GM12892 (cell line): ENCODE data around the gene ARVCF.

Experiments
- DNase-seq: peaks from one replicate; pipeline ENCODE4 v3.0.0; 2011; ENCODE audit not compliant: insufficient read length
- FAIRE-seq: peaks from 2 replicates; lab custom pipeline; 2011; peaks lifted over from hg19 to GRCh38; lab: Jason Lieb, UNC
- POLR2A ChIP-seq: IDR thresholded peaks from 2 replicates; pipeline ENCODE4 v1.6.1; 2011; ENCODE audit warnings: low read depth, low read length, control low read depth
- POLR2AphosphoS5 ChIP-seq: IDR thresholded peaks from 2 replicates; pipeline ENCODE4 v1.6.1; 2011; ENCODE audit warnings: low read depth, low read length, control low read depth
- TAF1 ChIP-seq: IDR thresholded peaks from 2 replicates; pipeline ENCODE4 v1.6.1; 2011; ENCODE audit warnings: low read depth, mild to moderate bottlenecking, control low read depth, low read length, borderline replicate concordance

ARVCF gene

DNA sequence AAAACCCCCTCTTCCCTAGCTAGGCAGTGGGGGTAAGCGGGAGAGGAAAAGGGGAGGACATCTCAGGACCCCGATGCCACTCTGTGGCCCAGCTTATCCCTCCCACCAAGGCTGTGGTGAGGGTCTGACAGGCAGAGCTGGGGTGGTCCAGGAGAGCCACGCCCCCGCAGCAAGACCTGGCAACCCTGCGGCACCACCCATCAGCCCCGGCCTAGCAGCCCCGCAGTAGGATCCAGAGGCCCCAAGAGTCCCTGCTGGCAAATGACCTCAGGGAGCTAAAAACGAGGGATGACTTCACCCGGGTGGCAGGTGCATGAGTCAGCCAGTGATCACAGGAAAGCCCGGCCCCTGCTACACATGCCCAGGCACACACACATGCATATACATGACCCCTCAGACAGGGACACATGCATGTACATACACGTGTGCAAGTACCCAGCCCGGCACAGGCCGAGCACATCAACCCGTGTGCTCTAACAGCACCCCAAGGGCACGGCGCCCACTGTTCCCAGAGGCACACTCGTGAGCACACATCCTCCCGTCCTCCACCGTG, 32.3 kb downstream of the ARVCF start:
- FAIRE-seq (peak; percentile 70), DNase-seq (no peak)
- TF ChIP-seq TAF1 (no peak), POLR2AphosphoS5 (no peak), POLR2A (no peak)

DNA sequence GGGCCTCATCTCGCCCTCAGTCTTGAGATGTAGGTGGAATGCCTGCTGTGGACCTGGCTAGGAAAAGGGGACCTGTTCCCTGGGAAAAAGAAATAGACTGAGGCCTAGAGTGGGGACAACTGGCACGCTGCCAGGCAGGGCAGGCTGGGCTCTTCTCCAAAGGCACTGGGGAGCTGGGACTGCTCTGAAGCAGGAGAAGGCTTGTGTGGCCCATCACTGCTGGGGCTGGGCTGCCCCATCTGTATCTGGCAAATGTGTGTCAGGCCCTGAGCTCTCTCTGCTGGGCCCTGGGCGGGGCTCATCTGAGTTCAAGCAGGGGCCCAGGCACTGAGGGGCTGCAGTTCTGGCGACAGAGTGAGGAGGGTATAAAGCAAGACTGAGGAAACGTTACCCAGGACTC, 32.9 kb downstream of the ARVCF start:
- FAIRE-seq (no peak), DNase-seq (no peak)
- TF ChIP-seq TAF1 (no peak), POLR2A (no peak), POLR2AphosphoS5 (no peak)

- DNase-seq (no peak), FAIRE-seq (no peak)
Observed at GRCh38 chr22:19982991-19983578, 33.5 kb downstream of the ARVCF start.

DNA sequence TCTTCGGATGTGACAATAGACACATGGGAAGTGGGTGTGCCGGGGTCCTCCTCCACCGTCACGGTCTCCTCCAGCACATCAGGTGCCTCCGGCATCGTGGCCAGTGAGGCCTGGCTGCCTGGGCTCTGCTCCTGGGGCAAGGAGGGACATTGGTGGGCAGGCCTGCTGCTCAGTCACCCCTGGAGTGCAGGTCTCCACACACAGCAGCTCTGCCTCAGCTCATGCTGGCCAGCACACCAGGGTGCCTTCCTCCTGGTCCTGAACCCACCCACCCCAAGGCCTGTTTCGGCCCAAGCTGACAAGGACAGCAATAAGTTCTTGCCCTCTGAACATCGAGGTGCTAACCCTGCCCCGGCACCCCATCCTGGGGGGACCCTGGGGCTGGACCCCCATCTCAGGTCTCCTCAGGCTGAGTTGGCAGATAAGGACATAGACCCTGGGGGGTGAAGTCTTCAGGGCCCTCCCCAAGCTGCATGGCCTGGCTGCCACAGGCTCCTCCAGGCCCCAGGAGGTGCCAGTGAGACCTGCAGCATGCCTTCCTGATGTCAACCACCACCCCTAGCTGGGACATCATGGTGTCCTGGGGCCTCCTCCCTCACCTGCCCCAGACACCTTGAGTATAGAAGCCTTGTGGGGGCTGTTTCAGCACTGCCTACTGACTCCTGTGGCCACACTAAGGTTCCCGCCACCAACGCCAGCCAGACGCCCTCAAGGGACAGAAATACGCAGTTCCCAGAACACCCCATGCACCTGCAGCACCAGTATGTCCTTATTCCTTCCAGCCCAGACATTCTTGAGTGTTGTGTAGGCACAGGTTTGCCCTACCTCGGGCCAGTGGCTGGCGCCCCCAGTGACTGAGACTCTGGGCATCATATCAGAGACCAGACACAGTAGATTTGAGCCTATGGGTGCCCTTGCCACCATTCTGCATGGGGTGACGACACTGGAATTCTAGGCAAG, 34.4 kb downstream of the ARVCF start:
- no peak for FAIRE-seq
- no peak for DNase-seq
- TF ChIP-seq POLR2A = no peak
- TF ChIP-seq TAF1 = no peak
- TF ChIP-seq POLR2AphosphoS5 = no peak

More at GRCh38 chr22:19982991-19983578, 33.5 kb downstream of the ARVCF start:
- no peak for TF ChIP-seq TAF1

GRCh38 chr22:19981171-19981960, 35.3 kb downstream of the ARVCF start:
- DNase-seq (no peak), FAIRE-seq (no peak)

DNA sequence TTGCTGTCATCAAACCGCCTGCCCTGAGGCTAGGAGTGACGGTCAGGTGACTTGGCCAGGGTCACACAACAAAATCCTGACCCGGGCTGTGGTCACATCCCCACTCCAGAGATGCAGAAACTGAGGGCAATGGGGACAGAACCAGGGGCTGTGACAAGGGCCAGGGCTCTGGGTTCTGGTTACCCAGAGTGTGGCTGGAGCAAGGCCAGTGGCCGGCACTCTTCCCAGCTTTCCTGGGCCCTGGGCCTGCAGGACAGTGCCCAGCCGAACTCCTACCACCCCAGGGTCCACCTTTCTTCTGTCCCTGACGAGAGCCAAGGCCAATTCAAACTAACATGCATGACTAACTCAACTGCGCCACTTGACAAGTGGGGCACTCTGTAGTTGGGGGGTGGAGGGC, 35.9 kb downstream of the ARVCF start:
- no peak for TF ChIP-seq POLR2A
- no peak for TF ChIP-seq POLR2AphosphoS5
- TF ChIP-seq TAF1 = no peak
- FAIRE-seq (no peak), DNase-seq (no peak)

More at GRCh38 chr22:19981171-19981960, 35.3 kb downstream of the ARVCF start:
- TF ChIP-seq POLR2AphosphoS5 (no peak), TAF1 (no peak), POLR2A (no peak)

GRCh38 chr22:19979712-19980493, 36.7 kb downstream of the ARVCF start:
- FAIRE-seq = no peak
- no peak for TF ChIP-seq POLR2AphosphoS5
- no peak for TF ChIP-seq TAF1
- no peak for TF ChIP-seq POLR2A
- no peak for DNase-seq

GRCh38 chr22:19978748-19979147, 37.9 kb downstream of the ARVCF start:
- DNase-seq (no peak), FAIRE-seq (no peak)
- TF ChIP-seq POLR2A = no peak

GRCh38 chr22:19977296-19978243, 39.1 kb downstream of the ARVCF start:
- DNase-seq = no peak
- TF ChIP-seq TAF1 (no peak), POLR2A (no peak), POLR2AphosphoS5 (no peak)
- FAIRE-seq = no peak

- TF ChIP-seq TAF1 (no peak), POLR2AphosphoS5 (no peak), POLR2A (no peak)
- DNase-seq (no peak), FAIRE-seq (no peak)
Observed at GRCh38 chr22:19976671-19977070, 40.0 kb downstream of the ARVCF start.
